ENCODE measurements around the gene CBX8. TPM values are rescaled to one million over a fixed set of nuclear protein-coding genes. Genes with fewer than 3 reads are reported as not detected.

Gene CBX8
- total and polyA plus RNA-seq, 8 donors, result 1.6 to 5.7 (median 4.1) TPM

- WGBS, 2 donors, result 71 to 72% methylated on average over 13 of the region's 13 CpGs
- H3K27me3 ChIP-seq, result no peaks in the 10 kb centered on the region
- intact Hi-C loops (cut with DNase I), result no loop called here
- H3K9me3 ChIP-seq, result no peaks in the 10 kb centered on the region
- peaks cover 34 to 44% (median 40%) of the 10 kb centered on the region in 3 donors for H3K4me1 ChIP-seq
- no peak for ATAC-seq
- H3K36me3 ChIP-seq, result peaks cover 5 to 14% (median 7%) of the 10 kb centered on the region in 3 donors
- no peak for TF ChIP-seq CTCF (IDR thresholded peaks at IDR 0.05)
- H3K27ac ChIP-seq, result no peak overlapping the region
- no peak overlapping the region for H3K4me3 ChIP-seq
- no peak for FAIRE-seq
- DNase-seq, result peak in 4 of 6 donors; percentile 33 to 62 (median 41)
Measured at GRCh38 chr17:79835470-79835899, 38.6 kb upstream of the CBX8 start.

- ATAC-seq, result no peak
Measured at GRCh38 chr17:79834565-79835469, 37.9 kb upstream of the CBX8 start.

GRCh38 chr17:79833744-79834564 lies 37.1 kb upstream of the CBX8 start:
- H3K9me3 ChIP-seq, result no peaks in the 10 kb centered on the region
- intact Hi-C loops (cut with DNase I), result no loop called here
- no peaks in the 10 kb centered on the region for H3K27me3 ChIP-seq
- FAIRE-seq, result no peak
- no peak for ATAC-seq
- TF ChIP-seq CTCF (IDR thresholded peaks at IDR 0.05), result no peak
- peak in 5 of 6 donors; percentile 34 to 85 (median 47) for DNase-seq
- peaks cover 5 to 14% (median 7%) of the 10 kb centered on the region in 3 donors for H3K36me3 ChIP-seq
- no peak overlapping the region for H3K27ac ChIP-seq
- peaks cover 35 to 46% (median 37%) of the 10 kb centered on the region in 3 donors for H3K4me1 ChIP-seq
- no peak overlapping the region for H3K4me3 ChIP-seq
- WGBS, 2 donors, result 87 to 89% methylated on average over 82 to 83 of the region's 83 CpGs

More at GRCh38 chr17:79834565-79835469, 37.9 kb upstream of the CBX8 start:
- DNase-seq (peak; percentile 21 to 82 (median 66)), FAIRE-seq (no peak)
- peaks cover 29 to 41% (median 37%) of the 10 kb centered on the region in 3 donors for H3K4me1 ChIP-seq
- TF ChIP-seq CTCF (IDR thresholded peaks at IDR 0.05), result peak; percentile 13 to 51 (median 34)
- H3K9me3 ChIP-seq, result no peaks in the 10 kb centered on the region
- peaks cover 5 to 14% (median 7%) of the 10 kb centered on the region in 3 donors for H3K36me3 ChIP-seq
- H3K27me3 ChIP-seq, result no peaks in the 10 kb centered on the region
- 90 to 91% methylated on average over 60 to 61 of the region's 61 CpGs for WGBS, 2 donors
- intact Hi-C loops (cut with DNase I), result no loop called here
- H3K27ac ChIP-seq, result no peak overlapping the region
- no peak overlapping the region for H3K4me3 ChIP-seq

GRCh38 chr17:79833110-79833450 lies 36.2 kb upstream of the CBX8 start:
- H3K9me3 ChIP-seq, result no peaks in the 10 kb centered on the region
- intact Hi-C loops (cut with DNase I), result no loop called here
- WGBS, 2 donors, result 70 to 73% methylated on average over 7 of the region's 7 CpGs
- peaks cover 35 to 46% (median 38%) of the 10 kb centered on the region in 3 donors for H3K4me1 ChIP-seq
- peaks cover 5 to 14% (median 7%) of the 10 kb centered on the region in 3 donors for H3K36me3 ChIP-seq
- DNase-seq, result no peak
- no peak for TF ChIP-seq CTCF (IDR thresholded peaks at IDR 0.05)
- no peak for ATAC-seq
- peak overlapping the region in 2 of 4 donors; percentile 82 to 84 for H3K27ac ChIP-seq
- no peak for FAIRE-seq
- no peak overlapping the region for H3K4me3 ChIP-seq
- no peaks in the 10 kb centered on the region for H3K27me3 ChIP-seq
